ENCODE results near the gene PNMA8A.

PNMA8A gene

DNA sequence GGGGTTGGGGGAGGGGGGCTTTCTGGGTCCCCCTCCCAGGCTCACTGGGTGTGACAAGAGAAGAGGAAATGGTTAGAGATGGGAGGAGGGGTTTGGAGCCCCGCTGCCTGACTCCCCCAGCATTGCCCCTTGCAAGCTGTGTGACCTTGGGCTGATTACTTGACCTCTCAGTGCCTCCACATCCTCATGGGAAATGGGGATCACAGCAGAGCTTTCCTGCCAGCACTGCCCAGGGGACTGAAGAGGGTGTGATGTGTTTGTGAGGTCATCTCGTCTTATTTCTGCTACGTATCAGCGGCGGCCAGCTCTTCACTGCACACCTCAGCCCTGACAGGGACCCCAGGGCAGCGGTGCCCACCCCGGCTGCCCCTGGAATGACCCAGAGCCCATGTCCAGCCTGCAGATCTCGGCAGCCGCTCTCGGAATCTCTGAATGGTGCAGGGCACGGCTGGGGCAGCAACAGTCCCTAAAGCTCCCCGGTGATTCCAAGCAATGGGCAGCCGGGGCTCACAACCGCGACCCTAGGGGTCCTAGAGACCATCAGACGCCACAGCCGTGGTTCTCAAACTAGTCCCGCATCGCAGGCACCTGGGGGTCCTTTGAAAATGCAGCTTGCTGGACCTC is 15.9 kb upstream of the PNMA8A start:
- H3K27me3 ChIP-seq (ENCODE audit: low read depth) = no peaks in the 10 kb centered on the region
- in situ Hi-C loops (cut with MboI; ENCODE audit: low sequenced_read_pairs) = loop anchor here (5.0 kb wide), 2 partner anchors 90 to 205 kb away; no protein-coding TSS in a partner anchor
- no peak for DNase-seq (ENCODE audit: low spot score in 2 of 2)

DNA sequence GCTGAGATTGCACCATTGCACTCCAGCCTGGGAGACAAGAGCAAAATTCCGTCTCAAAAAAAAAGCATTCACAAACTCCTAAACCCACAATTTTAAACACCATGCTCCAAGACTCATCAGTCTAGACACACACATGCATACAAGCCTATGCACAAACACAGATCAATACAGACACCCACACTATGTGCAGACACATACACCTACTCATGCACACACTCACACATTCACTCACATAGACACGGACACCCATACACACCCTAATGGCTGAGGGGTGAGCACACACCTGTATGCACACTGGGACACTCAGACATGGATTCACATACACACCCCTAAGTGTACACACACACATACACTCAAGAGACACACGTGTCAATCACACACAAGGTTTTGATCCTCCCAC is 15.0 kb upstream of the PNMA8A start:
- Histone ChIP-seq H3K27me3 (ENCODE audit: low read depth) (no peaks in the 10 kb centered on the region), H3K36me3 (replicated peaks) (no peaks in the 10 kb centered on the region), H3K4me3 (no peak overlapping the region), H3K4me1 (peaks cover 8% of the 10 kb centered on the region), H3K9me3 (no peaks in the 10 kb centered on the region)
- DNase-seq (ENCODE audit: low spot score in 2 of 2) = no peak
- in situ Hi-C loops (cut with MboI; ENCODE audit: low sequenced_read_pairs) = loop anchor here (5.0 kb wide), 2 partner anchors 89 to 204 kb away; no protein-coding TSS in a partner anchor

More for the DNA sequence above, 15.9 kb upstream of the PNMA8A start:
- Histone ChIP-seq H3K4me1 (peaks cover 8% of the 10 kb centered on the region), H3K36me3 (replicated peaks) (no peaks in the 10 kb centered on the region), H3K4me3 (peak overlapping the region; percentile 22), H3K9me3 (no peaks in the 10 kb centered on the region)

DNA sequence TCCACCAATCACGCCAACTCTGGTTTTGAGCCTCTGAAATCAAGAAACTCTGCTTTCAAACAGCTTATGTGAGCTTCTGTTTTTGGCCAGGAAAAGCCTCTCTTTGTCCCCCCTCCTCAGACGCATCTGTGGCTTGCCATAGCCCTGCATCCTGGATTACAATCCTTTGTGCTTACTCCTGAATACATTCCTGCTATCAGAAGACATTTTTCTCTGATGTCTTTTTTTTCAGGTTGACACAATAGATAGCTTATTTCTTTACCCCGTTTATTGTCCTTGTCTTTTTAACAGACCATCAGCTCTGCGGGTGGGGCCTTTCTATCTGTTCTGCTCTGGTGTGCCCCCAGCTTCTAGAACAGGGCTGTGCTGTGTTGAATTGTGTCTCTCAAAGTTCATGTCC is 13.3 kb upstream of the PNMA8A start:
- Histone ChIP-seq H3K36me3 (replicated peaks) (no peaks in the 10 kb centered on the region), H3K9me3 (no peaks in the 10 kb centered on the region), H3K27me3 (ENCODE audit: low read depth) (no peaks in the 10 kb centered on the region), H3K4me3 (no peak overlapping the region), H3K4me1 (peaks cover 16% of the 10 kb centered on the region)
- peak in 1 of 2 experiments; percentile 13 for DNase-seq (ENCODE audit: low spot score in 2 of 2)
- in situ Hi-C loops (cut with MboI; ENCODE audit: low sequenced_read_pairs) = loop anchor here (5.0 kb wide), 2 partner anchors 87 to 202 kb away; no protein-coding TSS in a partner anchor

DNA sequence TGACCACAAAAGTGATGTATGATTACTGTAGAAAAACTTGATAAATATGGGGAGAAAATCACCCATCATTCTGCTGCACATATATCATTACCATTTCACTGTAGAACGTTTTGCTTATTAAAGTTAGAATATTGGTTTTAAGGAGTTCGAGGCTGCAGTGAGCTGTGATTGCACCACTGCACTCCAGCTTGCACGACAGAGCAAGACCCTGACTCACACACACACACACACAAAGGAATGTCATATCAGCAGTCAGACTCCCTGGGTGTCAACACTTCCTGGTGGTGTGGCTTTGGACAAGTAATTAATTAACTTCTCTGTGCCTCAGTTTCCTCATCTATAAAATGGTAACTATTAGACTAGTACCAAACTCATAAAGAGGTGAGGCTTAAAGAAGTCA is 11.3 kb upstream of the PNMA8A start:
- peaks cover 15% of the 10 kb centered on the region for H3K4me1 ChIP-seq
- H3K9me3 ChIP-seq = no peaks in the 10 kb centered on the region
- no peak for DNase-seq (ENCODE audit: low spot score in 2 of 2)
- H3K27me3 ChIP-seq (ENCODE audit: low read depth) = no peaks in the 10 kb centered on the region
- in situ Hi-C loops (cut with MboI; ENCODE audit: low sequenced_read_pairs) = no loop called here
- no peaks in the 10 kb centered on the region for H3K36me3 ChIP-seq (replicated peaks)
- no peak overlapping the region for H3K4me3 ChIP-seq

DNA sequence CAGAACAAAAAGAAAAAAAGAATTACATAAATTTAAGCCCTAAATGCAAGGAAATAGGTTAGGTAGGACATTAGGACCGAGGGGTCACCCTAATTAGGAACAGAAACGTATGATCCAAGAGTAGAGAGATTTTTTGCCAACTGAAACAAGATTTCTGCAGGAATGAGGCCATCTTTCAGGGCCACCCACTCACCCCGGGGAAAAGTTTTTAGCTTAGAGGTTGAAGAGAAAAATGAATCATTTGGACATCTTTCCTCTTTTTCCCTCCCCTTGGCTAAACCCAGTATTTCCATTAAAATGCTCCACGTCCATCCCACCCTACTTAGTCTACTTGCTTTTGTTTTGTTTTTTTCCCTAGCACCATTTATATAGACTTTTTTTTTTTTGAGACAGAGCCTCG is 10.6 kb upstream of the PNMA8A start:
- DNase-seq (ENCODE audit: low spot score in 2 of 2) = no peak
- in situ Hi-C loops (cut with MboI; ENCODE audit: low sequenced_read_pairs) = no loop called here
- H3K27me3 ChIP-seq (ENCODE audit: low read depth) = no peaks in the 10 kb centered on the region

DNA sequence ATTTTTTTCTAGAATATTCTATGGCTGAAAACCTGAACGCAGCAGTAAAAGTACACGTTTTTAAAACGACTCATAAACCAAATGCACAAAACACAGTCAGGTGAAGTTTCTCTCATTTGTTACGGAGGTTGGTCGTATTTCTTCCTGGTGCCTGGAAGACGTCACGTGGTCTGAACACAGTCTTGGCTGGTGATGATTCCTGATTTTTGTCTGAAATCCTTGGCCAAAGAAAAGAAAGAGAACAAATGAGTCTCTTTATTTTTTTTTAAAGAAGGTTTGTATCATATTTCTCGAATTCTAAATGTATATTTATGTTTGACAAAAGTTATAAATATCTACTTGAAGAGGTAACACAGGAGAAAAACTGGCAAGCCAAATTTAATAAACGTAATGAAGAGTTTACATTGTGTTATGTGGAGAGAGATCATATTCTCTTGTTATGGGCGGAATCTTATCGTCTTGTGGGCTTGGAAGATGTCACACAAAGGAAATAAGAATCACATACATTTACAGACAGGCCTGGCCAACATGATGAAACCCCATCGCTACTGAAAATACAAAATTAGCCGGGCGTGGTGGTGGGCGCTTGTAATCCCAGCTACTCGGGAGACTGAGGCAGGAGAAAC is 10.0 kb upstream of the PNMA8A start:
- peaks cover 11% of the 10 kb centered on the region for H3K4me1 ChIP-seq
- H3K9me3 ChIP-seq = no peaks in the 10 kb centered on the region
- no peaks in the 10 kb centered on the region for H3K36me3 ChIP-seq (replicated peaks)
- H3K4me3 ChIP-seq = no peak overlapping the region
- no peak for DNase-seq (ENCODE audit: low spot score in 2 of 2)
- in situ Hi-C loops (cut with MboI; ENCODE audit: low sequenced_read_pairs) = no loop called here
- no peaks in the 10 kb centered on the region for H3K27me3 ChIP-seq (ENCODE audit: low read depth)

More for the DNA sequence above, 10.6 kb upstream of the PNMA8A start:
- Histone ChIP-seq H3K36me3 (replicated peaks) (no peaks in the 10 kb centered on the region), H3K4me3 (no peak overlapping the region), H3K9me3 (no peaks in the 10 kb centered on the region), H3K4me1 (peaks cover 11% of the 10 kb centered on the region)

DNA sequence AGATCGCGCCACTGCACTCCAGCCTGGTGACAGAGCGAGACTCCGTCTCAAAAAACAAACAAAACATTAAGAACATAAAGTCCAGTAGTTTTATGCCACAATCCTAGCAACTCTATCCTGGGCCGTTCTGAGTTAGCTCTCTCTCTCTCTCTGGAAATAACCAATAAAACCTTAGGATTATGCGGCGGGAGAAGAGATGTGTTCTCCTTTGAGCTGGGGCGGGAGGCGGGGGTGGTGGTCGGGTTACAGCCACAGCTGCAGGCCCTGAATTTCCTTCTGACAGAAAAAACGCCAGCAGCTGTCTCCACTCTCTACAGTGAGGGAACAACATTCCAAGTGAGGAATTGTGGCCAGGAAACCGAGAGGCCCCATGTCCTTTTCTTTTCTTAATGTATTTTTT is 9.1 kb upstream of the PNMA8A start:
- no peaks in the 10 kb centered on the region for H3K9me3 ChIP-seq
- H3K27me3 ChIP-seq (ENCODE audit: low read depth) = no peaks in the 10 kb centered on the region
- H3K36me3 ChIP-seq (replicated peaks) = no peaks in the 10 kb centered on the region
- DNase-seq (ENCODE audit: low spot score in 2 of 2) = peak; percentile 44 to 49
- H3K4me1 ChIP-seq = peaks cover 11% of the 10 kb centered on the region
- no peak overlapping the region for H3K4me3 ChIP-seq
- in situ Hi-C loops (cut with MboI; ENCODE audit: low sequenced_read_pairs) = no loop called here

DNA sequence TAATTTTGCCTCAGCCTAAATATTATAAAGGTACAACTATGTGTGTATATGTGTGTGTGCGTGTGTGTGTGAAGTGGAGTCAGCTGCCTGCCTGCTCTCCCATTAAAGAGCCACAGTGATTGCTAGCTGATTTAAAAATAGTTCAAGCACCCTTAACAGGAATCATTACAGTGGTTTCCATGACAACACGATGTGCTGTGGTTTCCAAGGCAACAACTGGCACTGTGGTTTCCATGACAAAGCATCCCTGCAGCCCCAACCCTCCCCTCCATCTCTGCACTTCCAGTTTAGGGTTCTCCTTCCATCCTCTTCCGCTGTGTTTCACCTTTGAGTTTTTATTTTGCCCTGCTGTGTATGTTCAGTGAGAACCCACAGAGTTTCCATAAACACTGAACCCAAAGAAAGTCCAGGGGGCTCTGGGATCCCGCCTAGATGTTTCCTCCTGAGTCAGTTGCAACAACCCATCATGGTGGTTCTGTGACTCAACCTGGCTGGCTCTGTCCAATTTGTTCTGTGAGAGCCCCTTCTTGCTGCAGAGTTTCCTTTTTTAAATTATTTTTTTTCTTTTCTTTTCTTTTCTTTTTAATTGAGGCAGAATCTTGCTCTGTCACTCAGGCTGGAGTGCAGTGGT is 7.1 kb upstream of the PNMA8A start:
- H3K9me3 ChIP-seq = no peaks in the 10 kb centered on the region
- H3K4me3 ChIP-seq = no peak overlapping the region
- H3K36me3 ChIP-seq (replicated peaks) = no peaks in the 10 kb centered on the region
- in situ Hi-C loops (cut with MboI; ENCODE audit: low sequenced_read_pairs) = no loop called here
- peaks cover 8% of the 10 kb centered on the region for H3K4me1 ChIP-seq
- DNase-seq (ENCODE audit: low spot score in 2 of 2) = peak; percentile 47 to 57
- H3K27me3 ChIP-seq (ENCODE audit: low read depth) = no peaks in the 10 kb centered on the region

DNA sequence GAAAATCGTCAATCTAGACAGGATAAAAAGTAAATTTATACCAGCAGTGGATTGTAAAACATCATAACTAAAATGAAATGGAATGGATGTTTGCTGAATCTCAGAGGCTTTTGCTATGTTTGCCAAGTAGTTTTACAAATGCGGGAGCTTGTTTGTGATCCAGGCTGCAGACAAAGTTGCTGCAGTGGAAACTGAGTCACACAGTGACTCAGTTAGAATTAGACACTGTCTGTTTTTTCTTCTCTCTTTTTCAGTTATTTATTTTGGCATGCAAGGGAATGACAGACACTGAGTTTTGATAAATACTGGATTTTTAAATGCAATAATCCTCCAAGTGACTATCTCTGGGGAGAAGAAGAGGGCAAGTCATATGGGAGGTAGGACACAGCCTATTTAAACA is 4.6 kb upstream of the PNMA8A start:
- H3K9me3 ChIP-seq = no peaks in the 10 kb centered on the region
- H3K36me3 ChIP-seq (replicated peaks) = no peaks in the 10 kb centered on the region
- no peak for DNase-seq (ENCODE audit: low spot score in 2 of 2)
- no peaks in the 10 kb centered on the region for H3K27me3 ChIP-seq (ENCODE audit: low read depth)
- in situ Hi-C loops (cut with MboI; ENCODE audit: low sequenced_read_pairs) = no loop called here
- peaks cover 13% of the 10 kb centered on the region for H3K4me1 ChIP-seq
- H3K4me3 ChIP-seq = no peak overlapping the region

DNA sequence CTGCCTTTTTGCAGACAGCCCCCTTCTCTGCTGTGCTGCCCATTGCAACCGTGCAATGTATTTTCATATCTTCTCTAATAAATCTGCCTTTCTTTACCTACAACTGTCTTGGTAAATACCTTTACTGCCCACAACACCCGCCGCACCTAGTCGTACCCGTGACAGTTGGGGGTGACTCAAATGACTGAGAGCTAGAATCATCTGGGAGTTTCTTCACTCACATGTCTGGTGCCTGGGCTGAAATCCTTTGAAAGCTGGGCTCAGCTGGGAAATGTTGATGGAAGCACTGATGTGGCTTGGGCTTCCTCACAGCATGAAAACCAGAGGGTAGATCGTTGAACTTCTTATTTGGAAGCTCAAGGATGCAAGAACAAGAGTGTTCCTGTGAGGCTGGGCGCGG is 2.8 kb upstream of the PNMA8A start:
- H3K9me3 ChIP-seq = no peaks in the 10 kb centered on the region
- H3K27me3 ChIP-seq (ENCODE audit: low read depth) = no peaks in the 10 kb centered on the region
- no peak for DNase-seq (ENCODE audit: low spot score in 2 of 2)
- peaks cover 6% of the 10 kb centered on the region for H3K36me3 ChIP-seq (replicated peaks)
- H3K4me1 ChIP-seq = peaks cover 12% of the 10 kb centered on the region
- H3K4me3 ChIP-seq = no peak overlapping the region
- in situ Hi-C loops (cut with MboI; ENCODE audit: low sequenced_read_pairs) = no loop called here

DNA sequence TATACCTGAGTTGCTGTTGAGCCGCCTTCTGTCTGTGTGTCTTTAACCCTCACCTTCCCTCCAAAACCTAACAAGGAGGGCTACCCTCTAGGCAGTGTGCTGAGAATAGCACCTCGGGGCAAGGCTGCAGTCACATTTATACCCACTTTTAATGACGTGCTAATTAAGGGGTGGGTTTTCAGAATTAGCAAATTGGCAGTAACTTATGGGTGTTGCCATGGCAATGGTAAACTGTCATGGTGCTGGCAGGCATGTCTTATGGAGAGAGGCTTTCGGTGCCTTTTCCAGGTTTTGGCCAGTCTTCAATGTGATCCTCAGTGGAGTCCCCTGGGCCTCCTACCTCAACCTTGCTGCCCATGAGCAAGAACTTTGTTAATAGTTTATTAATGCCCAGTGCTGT is 1.2 kb upstream of the PNMA8A start:
- Histone ChIP-seq H3K36me3 (replicated peaks) (peaks cover 17% of the 10 kb centered on the region), H3K9me3 (no peaks in the 10 kb centered on the region), H3K4me3 (no peak overlapping the region), H3K4me1 (peaks cover 12% of the 10 kb centered on the region), H3K27me3 (ENCODE audit: low read depth) (no peaks in the 10 kb centered on the region)
- in situ Hi-C loops (cut with MboI; ENCODE audit: low sequenced_read_pairs) = no loop called here
- DNase-seq (ENCODE audit: low spot score in 2 of 2) = no peak

DNA sequence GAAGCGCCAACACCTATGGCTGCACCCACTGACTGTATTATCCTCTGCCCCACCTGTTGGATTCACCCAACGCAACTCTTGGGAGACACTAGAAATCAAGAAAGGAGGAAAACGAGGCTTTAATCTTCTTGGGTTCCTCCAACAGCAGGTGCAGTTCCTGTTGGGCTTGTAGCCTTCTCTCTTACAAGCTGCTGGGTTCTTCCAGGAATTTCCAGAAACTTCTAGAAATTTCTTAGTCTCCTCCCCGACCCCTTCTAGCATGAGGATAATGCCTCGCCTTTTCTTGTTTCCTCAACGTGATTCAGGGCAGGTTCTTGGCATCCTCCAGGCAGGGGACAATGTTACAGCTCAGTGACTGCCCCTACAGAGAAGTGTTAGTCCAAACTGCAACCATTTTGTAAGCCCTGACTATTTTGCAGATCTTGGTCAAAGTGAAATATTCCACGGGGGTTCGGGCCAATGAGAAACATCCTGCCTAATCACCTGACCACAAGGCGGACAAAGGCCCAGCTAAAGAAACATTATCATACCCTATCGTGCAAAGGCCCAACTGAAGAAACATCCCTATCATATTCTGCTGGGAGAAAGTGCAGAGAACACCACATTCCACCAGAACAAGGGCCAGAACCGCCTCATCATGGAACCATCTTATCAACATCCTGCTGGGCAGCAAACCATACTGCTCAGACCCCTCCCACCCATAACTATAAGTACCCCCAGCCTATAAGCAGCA is 614 bp upstream of the PNMA8A start:
- Histone ChIP-seq H3K27me3 (ENCODE audit: low read depth) (no peaks in the 10 kb centered on the region), H3K9me3 (no peaks in the 10 kb centered on the region), H3K4me1 (peaks cover 12% of the 10 kb centered on the region), H3K36me3 (replicated peaks) (peaks cover 18% of the 10 kb centered on the region), H3K4me3 (peak overlapping the region; percentile 60)
- in situ Hi-C loops (cut with MboI; ENCODE audit: low sequenced_read_pairs) = no loop called here
- no peak for DNase-seq (ENCODE audit: low spot score in 2 of 2)

DNA sequence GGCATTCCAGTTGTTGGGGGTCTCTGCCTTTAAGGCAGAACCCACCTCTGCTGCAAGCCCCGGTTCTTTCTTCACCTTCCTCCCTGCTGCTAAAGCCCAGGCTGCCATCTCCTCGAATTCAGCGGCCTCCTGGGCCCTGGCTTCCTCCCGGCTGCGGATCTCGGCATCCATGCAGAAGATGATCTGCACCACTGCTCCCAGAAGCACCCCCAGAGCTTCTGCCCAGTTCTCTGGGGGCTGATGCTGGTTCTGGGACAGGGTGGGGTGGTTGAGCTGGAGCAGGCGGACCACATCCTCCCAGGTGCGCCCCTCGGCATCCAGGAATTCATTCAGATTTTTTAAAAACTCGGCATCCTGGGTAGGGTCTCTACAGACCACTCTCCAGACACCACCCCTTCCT is 987 bp downstream of the PNMA8A start:
- peaks cover 12% of the 10 kb centered on the region for H3K4me1 ChIP-seq
- H3K27me3 ChIP-seq (ENCODE audit: low read depth) = no peaks in the 10 kb centered on the region
- in situ Hi-C loops (cut with MboI; ENCODE audit: low sequenced_read_pairs) = no loop called here
- DNase-seq (ENCODE audit: low spot score in 2 of 2) = no peak
- H3K36me3 ChIP-seq (replicated peaks) = peaks cover 21% of the 10 kb centered on the region
- H3K4me3 ChIP-seq = peak overlapping the region; percentile 60
- no peaks in the 10 kb centered on the region for H3K9me3 ChIP-seq
